ENCODE measurements around the gene KNCN.

The KNCN gene

GRCh38 chr1:46543382-46543760 lies 8.1 kb downstream of the KNCN start:
- no peak for DNase-seq

DNA sequence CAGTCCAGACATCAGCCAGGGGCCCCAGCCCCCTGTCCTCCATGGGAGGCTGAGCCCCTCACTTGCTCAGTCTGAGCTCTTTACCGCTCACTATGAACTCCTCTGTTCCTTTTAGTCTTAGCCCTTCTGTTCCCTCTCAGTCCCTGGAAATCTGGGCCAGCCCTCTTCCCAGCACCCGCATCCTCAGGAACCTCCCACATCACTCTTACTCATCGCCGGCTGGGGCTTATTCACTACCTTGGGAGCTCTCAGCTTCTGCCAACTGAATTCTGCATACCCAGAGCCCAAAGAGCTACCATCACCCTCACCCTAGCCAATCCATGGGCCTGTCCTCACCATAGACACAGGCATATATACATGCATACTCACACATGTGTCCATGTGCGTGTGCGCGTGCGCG lies 11.5 kb downstream of the KNCN start:
- DNase-seq = no peak

DNA sequence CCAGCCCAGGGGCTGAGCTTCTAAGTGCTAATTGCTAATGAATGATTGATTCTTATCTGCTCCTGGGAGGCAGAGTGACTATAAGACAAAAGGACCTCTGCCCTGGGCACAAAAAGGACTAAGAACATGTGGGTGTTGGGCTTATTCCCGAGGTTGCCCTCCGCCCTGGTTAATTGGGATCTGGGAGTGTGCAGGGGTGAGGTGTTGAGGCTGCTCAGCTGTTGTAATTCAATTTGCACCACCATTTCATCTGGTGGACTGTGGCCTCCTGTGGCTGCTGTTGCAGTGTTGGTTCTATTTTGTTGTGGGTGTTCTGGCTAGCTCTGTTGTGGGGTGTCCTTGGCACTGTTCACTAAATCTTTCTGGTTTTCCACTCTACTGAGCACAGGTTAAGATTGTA lies 13.3 kb downstream of the KNCN start:
- no peak for DNase-seq

- DNase-seq = no peak
Observed at GRCh38 chr1:46537651-46538050, 13.8 kb downstream of the KNCN start.

- no peak for DNase-seq
Observed at GRCh38 chr1:46536527-46536926, 14.9 kb downstream of the KNCN start.

DNA sequence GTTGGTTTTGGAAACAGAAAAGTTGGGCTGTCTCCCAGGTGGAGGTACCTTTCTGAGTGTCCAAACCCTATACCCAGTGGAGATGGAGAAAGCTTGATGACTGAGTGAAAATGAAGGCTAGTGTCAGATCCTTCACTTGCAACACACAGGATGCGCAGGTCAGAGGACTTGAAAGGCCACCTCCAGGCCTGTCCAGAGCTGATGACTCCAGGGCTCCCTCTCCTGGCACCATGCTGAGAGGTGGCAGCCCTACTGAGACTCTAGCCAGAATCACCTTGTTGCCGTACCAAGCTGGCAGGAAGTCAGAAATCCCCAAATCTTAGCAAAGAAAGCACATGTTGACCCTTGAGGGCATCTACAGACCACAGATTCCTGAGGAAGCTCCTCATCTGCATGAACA lies 16.4 kb downstream of the KNCN start:
- DNase-seq = peak; percentile 2

- no peak for DNase-seq
Observed at GRCh38 chr1:46533179-46533864, 18.1 kb downstream of the KNCN start.

DNA sequence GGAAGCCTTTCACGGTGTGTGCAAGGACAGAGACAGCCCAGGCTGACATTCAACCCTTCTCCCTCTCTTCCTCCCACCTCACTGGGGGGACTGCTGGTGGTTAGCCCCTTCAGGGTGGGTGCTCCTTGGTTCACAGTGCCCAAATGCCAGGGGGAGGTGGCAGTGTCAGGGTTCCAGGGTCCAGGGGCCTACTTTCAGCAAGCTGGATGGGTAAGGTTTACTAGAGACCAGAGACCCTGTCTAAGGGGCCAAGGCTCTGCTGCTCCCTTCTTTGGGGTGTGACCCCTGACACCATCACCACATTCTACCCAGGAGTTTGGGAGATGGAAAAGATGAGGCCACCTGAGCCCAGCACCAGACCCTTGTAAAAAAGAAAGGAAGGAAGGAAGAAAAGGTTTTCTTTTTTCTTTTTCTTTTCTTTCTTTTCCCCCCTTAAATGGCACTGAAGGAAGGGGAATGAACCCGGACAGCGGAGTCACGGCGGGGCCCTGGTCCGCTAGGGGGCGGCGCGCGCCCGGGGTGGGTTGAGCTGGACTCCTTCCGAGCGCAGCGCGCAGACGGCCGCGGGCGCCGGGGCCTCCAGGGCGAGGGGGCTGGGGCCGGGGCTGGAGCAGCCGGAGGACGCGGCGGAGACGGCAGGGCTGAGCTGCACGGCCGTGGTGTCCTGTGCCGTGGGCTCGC lies 18.8 kb downstream of the KNCN start:
- peak; percentile 27 for DNase-seq

GRCh38 chr1:46532095-46532494 lies 19.4 kb downstream of the KNCN start:
- no peak for DNase-seq

DNA sequence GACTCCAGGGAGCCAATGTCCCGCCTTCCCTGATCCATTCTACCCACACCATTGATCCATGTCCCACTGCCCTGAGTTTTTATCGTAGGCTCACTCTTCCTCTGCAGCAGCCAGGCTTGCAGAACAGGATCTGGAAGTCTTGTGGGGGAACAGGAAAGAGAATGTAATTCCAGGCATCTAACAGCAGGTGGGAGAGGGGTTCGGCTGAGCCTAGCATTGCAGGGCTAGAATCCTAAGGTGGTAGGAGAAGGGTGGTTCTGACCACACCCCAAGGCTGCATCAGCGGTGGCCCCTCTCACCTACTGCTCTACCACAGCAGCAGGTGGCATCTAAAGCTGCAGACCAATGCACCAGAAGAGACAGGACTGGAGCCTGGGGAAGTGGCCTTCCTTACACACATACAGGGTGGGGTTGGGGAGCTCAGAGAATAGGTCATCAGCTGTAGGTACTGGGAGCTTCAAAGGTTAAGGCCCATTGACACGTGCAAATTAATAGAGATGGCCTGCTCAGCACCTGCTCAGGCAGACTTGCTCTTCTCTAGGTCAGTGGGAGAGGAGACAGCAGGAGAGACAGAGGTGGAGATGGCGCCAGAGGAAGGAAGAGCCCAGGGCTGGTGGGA lies 20.5 kb downstream of the KNCN start:
- DNase-seq = no peak

DNA sequence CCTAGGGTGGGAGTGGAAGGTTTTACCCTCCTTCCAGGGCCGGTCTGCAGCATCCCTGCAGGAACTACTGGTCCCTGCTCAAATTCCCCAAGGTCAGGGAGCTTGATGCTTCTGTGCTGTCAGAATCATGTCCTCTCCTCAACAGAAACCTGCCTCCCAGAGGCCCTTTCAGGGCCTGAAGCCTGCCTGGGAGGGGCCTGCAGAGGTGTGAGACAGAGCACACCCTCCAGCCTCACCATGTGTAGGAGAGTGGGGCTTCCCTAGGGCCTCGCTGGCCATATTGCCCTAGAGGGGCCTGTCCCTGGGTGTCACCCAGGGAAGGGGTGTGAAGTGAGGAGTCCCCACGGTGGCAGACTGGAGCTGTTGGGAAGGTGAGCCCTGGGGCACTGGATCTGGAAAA lies 21.1 kb downstream of the KNCN start:
- no peak for DNase-seq

DNA sequence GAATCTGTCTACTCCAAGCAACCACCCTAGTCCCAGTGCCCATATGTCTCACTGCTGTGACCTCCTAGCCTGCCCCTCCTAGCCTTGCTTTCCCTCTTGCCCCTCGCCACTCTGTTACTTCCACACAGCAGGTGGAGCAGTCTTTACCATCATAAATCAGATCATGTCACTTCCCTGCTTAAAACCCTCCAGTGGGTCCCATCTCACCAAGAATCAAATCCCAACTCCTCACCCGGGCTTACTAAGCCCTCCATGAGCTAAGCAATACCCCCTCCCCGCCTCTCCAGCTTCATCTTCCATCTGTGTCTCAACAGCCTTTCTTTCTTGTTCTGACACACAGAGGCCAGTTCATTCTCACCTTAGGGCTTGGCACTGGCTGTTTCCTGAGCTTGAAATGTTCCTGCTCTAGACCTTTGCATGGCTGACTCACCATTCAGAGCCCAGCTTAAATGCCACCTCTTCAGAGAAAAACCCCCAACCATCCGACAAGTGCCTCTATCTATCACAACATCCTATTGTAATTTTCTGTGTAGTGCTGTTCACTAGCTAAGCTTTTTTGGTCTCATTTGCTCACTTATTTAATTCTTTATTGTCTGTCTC lies 22.3 kb downstream of the KNCN start:
- no peak for DNase-seq

DNA sequence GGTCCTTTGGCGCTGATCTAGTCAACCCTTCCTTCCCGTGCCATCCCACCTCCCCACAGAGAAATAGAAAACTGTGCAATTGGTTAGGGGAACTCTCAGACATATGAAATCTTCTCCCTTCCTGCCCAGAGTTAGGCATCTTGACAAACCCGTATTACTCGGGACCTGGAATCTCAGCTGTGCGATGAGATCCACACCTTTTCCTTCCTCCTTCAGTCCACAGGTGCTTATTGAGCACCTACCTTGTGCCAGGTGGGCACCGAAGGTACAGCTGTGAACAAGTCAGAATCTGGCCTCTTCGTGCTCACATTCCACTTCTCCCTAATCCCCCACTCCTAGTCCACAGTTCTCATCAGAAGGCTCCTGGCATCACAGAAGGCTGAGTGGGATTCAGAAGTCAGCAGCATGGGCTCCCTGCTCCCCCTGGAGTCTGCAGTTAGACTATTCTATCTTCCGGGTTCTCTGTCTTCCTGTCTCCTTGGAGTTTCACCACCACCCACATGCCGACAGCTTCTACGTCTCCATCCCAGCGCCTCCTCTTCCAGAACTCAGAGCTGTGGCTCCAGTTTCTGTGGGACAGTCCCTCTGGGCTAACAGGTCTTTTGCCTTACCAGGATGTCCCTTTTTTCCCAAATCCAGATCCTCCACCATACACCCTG lies 23.0 kb downstream of the KNCN start:
- DNase-seq = no peak

DNA sequence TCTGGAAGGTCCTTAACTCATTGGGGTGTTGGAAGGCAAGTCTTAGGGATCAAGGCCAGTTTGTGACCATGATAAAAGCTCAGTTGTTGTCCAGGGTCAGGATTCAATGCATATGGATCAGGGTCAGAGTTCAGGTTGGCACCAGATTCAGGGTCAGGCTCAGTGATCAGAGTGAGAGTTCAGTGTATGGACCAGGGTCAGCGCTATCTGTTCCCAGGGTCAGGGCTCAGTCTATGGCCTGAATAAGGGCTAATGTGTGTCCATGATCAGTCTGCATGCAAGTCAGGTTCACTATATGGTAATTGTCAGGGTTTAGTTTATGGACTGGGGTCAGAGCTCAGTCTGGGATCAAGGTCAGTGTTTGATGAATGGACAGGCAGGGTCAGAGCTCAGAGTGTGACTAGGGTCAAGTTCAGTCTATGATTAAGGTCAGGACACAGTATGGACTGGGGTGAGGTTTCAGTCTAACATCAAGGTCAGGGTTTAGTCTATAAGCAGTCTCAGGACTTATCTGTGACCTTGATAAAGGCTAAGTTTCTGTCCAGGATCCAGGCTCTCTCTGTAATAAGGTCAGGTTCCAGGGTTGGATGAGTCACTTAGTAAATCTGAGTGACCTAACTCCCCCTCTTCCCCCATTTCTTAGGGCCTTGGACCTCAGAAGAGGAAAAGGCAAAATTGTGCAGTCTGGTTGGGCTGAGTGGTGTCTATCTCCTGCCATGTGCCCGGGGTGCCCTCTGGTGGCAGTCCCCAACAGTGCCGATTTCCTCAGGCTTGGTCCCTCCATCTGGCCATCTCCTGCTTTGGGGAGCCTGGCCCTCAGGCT lies 23.8 kb downstream of the KNCN start:
- DNase-seq = peak; percentile 32

GRCh38 chr1:46526691-46527291 lies 24.7 kb downstream of the KNCN start:
- no peak for DNase-seq

DNA sequence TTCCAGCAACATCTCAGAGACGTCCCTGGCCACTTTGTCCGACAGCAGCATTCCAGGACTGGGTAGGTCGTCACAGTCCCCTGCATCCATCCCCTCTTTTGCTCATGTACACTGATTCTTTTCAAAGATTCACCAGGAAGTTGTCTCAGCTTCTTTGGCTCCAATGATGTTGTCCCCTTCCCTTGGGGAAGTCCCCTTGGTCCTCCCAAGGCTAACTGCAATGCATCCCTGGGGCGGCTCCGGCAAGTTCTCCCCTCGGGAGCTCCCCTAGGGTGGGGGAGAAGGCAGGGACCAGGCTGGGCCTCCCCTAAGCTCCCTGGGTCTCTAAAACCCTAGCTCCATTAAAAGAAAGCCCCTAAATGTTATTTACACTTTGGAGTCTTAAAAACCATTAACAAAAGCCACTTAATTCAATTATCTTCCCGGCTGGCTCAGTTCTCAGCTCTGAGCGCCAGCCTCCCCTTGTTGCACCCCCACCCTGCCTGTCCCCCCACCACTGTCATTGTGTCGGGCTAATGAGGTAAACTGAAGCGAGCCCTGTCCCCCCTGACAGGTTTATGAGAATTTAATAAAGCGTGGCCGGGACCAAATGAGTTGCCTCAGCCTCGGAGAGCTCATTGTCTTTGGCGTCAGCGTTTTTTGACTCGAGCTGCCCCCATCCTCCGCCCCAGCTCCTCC lies 25.3 kb downstream of the KNCN start:
- DNase-seq = no peak

GRCh38 chr1:46525253-46525983 lies 26.0 kb downstream of the KNCN start:
- DNase-seq = no peak

DNA sequence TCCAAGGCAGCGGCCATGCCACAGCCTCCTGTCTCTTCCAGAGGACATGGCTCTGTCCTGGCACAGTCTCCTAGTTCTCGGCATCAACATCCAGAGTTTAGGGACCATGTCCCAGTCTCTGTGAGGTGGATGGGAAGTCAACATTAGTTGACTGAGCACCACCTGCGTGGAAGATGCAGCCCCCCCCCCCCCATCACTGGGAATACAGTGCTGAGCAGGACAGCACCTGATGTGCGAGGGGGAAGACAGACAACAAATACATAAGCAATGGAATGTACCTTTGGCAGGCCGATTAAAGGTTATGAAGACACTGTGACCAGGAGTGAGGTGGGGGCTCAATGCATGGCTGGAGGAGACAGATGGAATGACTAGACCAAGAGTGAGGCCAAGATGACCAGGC lies 26.6 kb downstream of the KNCN start:
- no peak for DNase-seq

- no peak for DNase-seq
Observed at GRCh38 chr1:46523496-46524353, 27.7 kb downstream of the KNCN start.

- no peak for DNase-seq
Observed at GRCh38 chr1:46522969-46523320, 28.5 kb downstream of the KNCN start.
